Esophagus squamous epithelium (tissue), 5 donors: ENCODE results near the gene VPS54. TPM values are rescaled to one million over a fixed set of nuclear protein-coding genes. Genes with fewer than 3 reads are reported as not detected.

ENCODE experiments used
- DNase-seq: peaks from one replicate; lab custom pipeline; 2025; lab: John Stamatoyannopoulos, UW
- H3K27ac ChIP-seq, 4 donors: fragments of 200-600 bp; sonication (generic); one replicate each; pipeline ENCODE4 v1.5.1; 2016 to 2019; ENCODE audit warnings: mild to moderate bottlenecking in 1 of 4
- H3K27me3 ChIP-seq, 4 donors: fragments of 200-600 bp; sonication (generic); 1 replicate in 3 of 4; 2 replicates in 1 of 4; pipeline versions ENCODE4 v1.5.1 to v1.6.0; 2017 to 2021; ENCODE audit warnings: antibody characterized with exemption in 1 of 4
- H3K36me3 ChIP-seq, 3 donors: fragments of 200-600 bp; sonication (generic); one replicate each; pipeline ENCODE4 v1.5.1; 2016 to 2019
- H3K4me1 ChIP-seq, 3 donors: fragments of 200-600 bp; sonication (generic); one replicate each; pipeline ENCODE4 v1.5.1; 2017 to 2019
- H3K4me3 ChIP-seq, 4 donors: fragments of 200-600 bp; sonication (generic); 1 replicate in 3 of 4; 2 replicates in 1 of 4; pipeline ENCODE4 v1.5.1; 2016 to 2019; ENCODE audit warnings: mild to moderate bottlenecking in 2 of 4, moderate library complexity in 1 of 4
- H3K9me3 ChIP-seq, 3 donors: fragments of 200-600 bp; sonication (generic); one replicate each; pipeline ENCODE4 v1.5.1; 2016 to 2019
- CTCF ChIP-seq, 6 experiments: fragments of 450-650 bp in 4 of 6; fragments of 200-600 bp in 2 of 6; sonication (generic) in 2 of 6; IDR thresholded peaks; one replicate each; pipeline ENCODE4 v1.5.1; 2016 to 2019; ENCODE audit warnings: antibody characterized with exemption in 6 of 6, mild to moderate bottlenecking in 4 of 6, moderate library complexity in 4 of 6
- POLR2A ChIP-seq, 4 donors: fragments of 450-650 bp; IDR thresholded peaks; one replicate each; pipeline ENCODE4 v1.6.1; 2017; ENCODE audit warnings: antibody characterized with exemption in 4 of 4, mild to moderate bottlenecking in 4 of 4, moderate library complexity in 3 of 4
- WGBS, 2 donors: methylation state at CpG; one replicate each; pipeline ENCODE4 v1.1.5; 2018; 5-methylcytosine and 5-hydroxymethylcytosine counted together
- intact Hi-C: fragments of 100-400 bp; cut with DNase I; formaldehyde crosslinking; loops from one replicate; pipeline ENCODE4 v1.15.0; 2022
- total RNA-seq, 4 donors: library from RNA; depleted of rRNA; stranded (reverse); fragments of >200 nt; gene quantifications; one replicate each; pipeline ENCODE4 v1.1.0, GENCODE V29; 2016
- donor health status: DM: yes; HTN: yes; CAD: no.

VPS54 gene
- total RNA-seq, 4 donors from 2014 or later = 10.4 to 25.2 (median 19.0) TPM

- TF ChIP-seq POLR2A (IDR thresholded peaks at IDR 0.05) (no peak), CTCF (IDR thresholded peaks at IDR 0.05) (peak; percentile 54 to 94 (median 81))
- intact Hi-C loops = loop anchor here (10.0 kb wide), 2 partner anchors 275 to 435 kb away; no protein-coding TSS in a partner anchor
- DNase-seq = peak; percentile 31
- peak overlapping the region in 2 of 4 donors; percentile 32 to 58 for H3K27ac ChIP-seq
- no peak overlapping the region for H3K4me3 ChIP-seq
- no peaks in the 10 kb centered on the region for H3K9me3 ChIP-seq
- H3K27me3 ChIP-seq = no peaks in the 10 kb centered on the region
- H3K36me3 ChIP-seq = no peaks in the 10 kb centered on the region
- H3K4me1 ChIP-seq = peaks cover 0 to 15% (median 3%) of the 10 kb centered on the region in 3 donors
- WGBS, 2 donors = 0 to 5% methylated on average over 3 of the region's 3 CpGs
These were observed 30.5 kb upstream of the VPS54 start for GRCh38 chr2:64049633-64050220.

GRCh38 chr2:64045938-64046337 lies 26.7 kb upstream of the VPS54 start:
- intact Hi-C loops = loop anchor here (10.0 kb wide), 1 partner anchor 439 kb away; no protein-coding TSS in a partner anchor
- no peak for DNase-seq
- no peak for TF ChIP-seq CTCF (IDR thresholded peaks at IDR 0.05)
- peaks cover 0 to 9% (median 3%) of the 10 kb centered on the region in 3 donors for H3K4me1 ChIP-seq
- no peaks in the 10 kb centered on the region for H3K27me3 ChIP-seq
- H3K4me3 ChIP-seq = no peak overlapping the region
- H3K27ac ChIP-seq = no peak overlapping the region
- no peaks in the 10 kb centered on the region for H3K9me3 ChIP-seq
- 94% methylated on average over 2 of the region's 2 CpGs for WGBS, 2 donors
- no peaks in the 10 kb centered on the region for H3K36me3 ChIP-seq

GRCh38 chr2:64040161-64040560 lies 20.9 kb upstream of the VPS54 start:
- intact Hi-C loops = loop anchor here (10.0 kb wide), 1 partner anchor 445 kb away; no protein-coding TSS in a partner anchor
- Histone ChIP-seq H3K27ac (no peak overlapping the region), H3K9me3 (no peaks in the 10 kb centered on the region), H3K36me3 (no peaks in the 10 kb centered on the region), H3K27me3 (no peaks in the 10 kb centered on the region), H3K4me3 (no peak overlapping the region), H3K4me1 (no peaks in the 10 kb centered on the region)
- TF ChIP-seq CTCF (IDR thresholded peaks at IDR 0.05) (no peak), POLR2A (IDR thresholded peaks at IDR 0.05) (no peak)
- no peak for DNase-seq
- 50 to 55% methylated on average over 3 of the region's 3 CpGs for WGBS, 2 donors

- no peak overlapping the region for H3K27ac ChIP-seq
- intact Hi-C loops = no loop called here
- TF ChIP-seq POLR2A (IDR thresholded peaks at IDR 0.05) = no peak
- no peak for TF ChIP-seq CTCF (IDR thresholded peaks at IDR 0.05)
- no peak for DNase-seq
- WGBS, 2 donors = 63% methylated on average over 5 of the region's 5 CpGs
- H3K9me3 ChIP-seq = no peaks in the 10 kb centered on the region
- H3K27me3 ChIP-seq = no peaks in the 10 kb centered on the region
- H3K36me3 ChIP-seq = no peaks in the 10 kb centered on the region
- no peaks in the 10 kb centered on the region for H3K4me1 ChIP-seq
- H3K4me3 ChIP-seq = no peak overlapping the region
These were observed 16.9 kb upstream of the VPS54 start for GRCh38 chr2:64036034-64036705.
